Sigmoid colon (tissue), 7 donors: ENCODE measurements around the gene VWA2. TPM values are rescaled to one million over a fixed set of nuclear protein-coding genes. Genes with fewer than 3 reads are reported as not detected.
A peak's percentile ranks its signal among the peaks of the same experiment; 100 is the strongest.

Experiments used
- DNase-seq: peaks from one replicate; pipeline ENCODE4 v3.0.0-alpha.2; 2019
- H3K27ac ChIP-seq, 4 donors: fragments of 200-600 bp; sonication (generic); one replicate each; pipeline ENCODE4 v1.5.1; 2016 to 2019; ENCODE audit warnings: mild to moderate bottlenecking in 1 of 4
- H3K27me3 ChIP-seq, 3 donors: fragments of 200-600 bp; sonication (generic); one replicate each; pipeline ENCODE4 v1.5.1; 2019; ENCODE audit warnings: mild to moderate bottlenecking in 1 of 3
- H3K36me3 ChIP-seq, 4 donors: fragments of 200-600 bp; sonication (generic); one replicate each; pipeline ENCODE4 v1.5.1; 2016 to 2019
- H3K4me1 ChIP-seq, 4 donors: fragments of 200-600 bp; sonication (generic); one replicate each; pipeline ENCODE4 v1.5.1; 2017 to 2019
- H3K4me3 ChIP-seq, 4 donors: fragments of 200-600 bp; sonication (generic); one replicate each; pipeline ENCODE4 v1.5.1; 2017 to 2019; ENCODE audit warnings: mild to moderate bottlenecking in 2 of 4, moderate library complexity in 1 of 4
- H3K9me3 ChIP-seq, 4 donors: fragments of 200-600 bp in 3 of 4; sonication (generic) in 3 of 4; one replicate each; pipeline versions ENCODE4 v1.5.1 to v1.6.1; 2013 to 2019
- CTCF ChIP-seq, 4 experiments: fragments of 450-650 bp in 3 of 4; fragments of 200-600 bp in 1 of 4; IDR thresholded peaks; one replicate each; pipeline ENCODE4 v1.5.1; 2016 to 2019; ENCODE audit warnings: antibody characterized with exemption in 4 of 4, mild to moderate bottlenecking in 3 of 4, moderate library complexity in 2 of 4
- EP300 ChIP-seq, 4 donors: sonication (generic); formaldehyde crosslinking; IDR thresholded peaks; one replicate each; pipeline ENCODE4 v1.6.1; 2017; ENCODE audit warnings: antibody characterized with exemption in 4 of 4
- POLR2A ChIP-seq, 2 donors: fragments of 450-650 bp; IDR thresholded peaks; one replicate each; pipeline ENCODE4 v1.6.1; 2016; ENCODE audit warnings: antibody characterized with exemption in 2 of 2, mild to moderate bottlenecking in 2 of 2, moderate library complexity in 2 of 2
- POLR2AphosphoS5 ChIP-seq, 4 donors: sonication (generic); formaldehyde crosslinking; IDR thresholded peaks; one replicate each; pipeline ENCODE4 v1.6.1; 2017; ENCODE audit warnings: antibody characterized with exemption in 4 of 4
- WGBS, 2 donors: extraction: QIAGEN DNeasy Blood & Tissue Kit; methylation state at CpG; one replicate each; pipeline ENCODE4 v1.1.7; 2013; 5-methylcytosine and 5-hydroxymethylcytosine counted together
- intact Hi-C: fragments of 100-400 bp; cut with DNase I; formaldehyde crosslinking; loops from one replicate; pipeline ENCODE4 v1.15.1; 2023
- polyA plus RNA-seq, 3 donors: library from polyadenylated mRNA; stranded (reverse); fragments of 200-250 nt; gene quantifications; one replicate each; pipeline ENCODE4 v1.2.3, GENCODE V29; 2013
- total RNA-seq, 4 donors: library from RNA; depleted of rRNA; stranded (reverse); fragments of >200 nt; gene quantifications; one replicate each; pipeline ENCODE4 v1.1.0, GENCODE V29; 2016
- donor health status: healthy with polysubstance abuse.
- donor health status: Bipolar disorder and iron deficiency.
- donor health status: healthy.

Gene VWA2
- total and polyA plus RNA-seq, 7 donors = 0.23 to 1.3 (median 0.46) TPM; not detected in 3

GRCh38 chr10:114335614-114336013 lies 96.6 kb downstream of the VWA2 start:
- WGBS, 2 donors = 50 to 79% methylated on average over 3 of the region's 3 CpGs
- TF ChIP-seq EP300 (IDR thresholded peaks at IDR 0.05) = no peak
- no peak for TF ChIP-seq POLR2A (IDR thresholded peaks at IDR 0.05)
- TF ChIP-seq POLR2AphosphoS5 (IDR thresholded peaks at IDR 0.05) = no peak
- TF ChIP-seq CTCF (IDR thresholded peaks at IDR 0.05) = no peak
- H3K9me3 ChIP-seq = no peaks in the 10 kb centered on the region

GRCh38 chr10:114336823-114337509 lies 97.9 kb downstream of the VWA2 start:
- Histone ChIP-seq H3K9me3 (no peaks in the 10 kb centered on the region), H3K36me3 (no peaks in the 10 kb centered on the region), H3K4me3 (no peak overlapping the region), H3K27me3 (no peaks in the 10 kb centered on the region), H3K4me1 (peaks cover 0 to 27% (median 15%) of the 10 kb centered on the region in 4 donors), H3K27ac (no peak overlapping the region)
- DNase-seq = peak; percentile 39
- TF ChIP-seq EP300 (IDR thresholded peaks at IDR 0.05) (no peak), CTCF (IDR thresholded peaks at IDR 0.05) (no peak), POLR2A (IDR thresholded peaks at IDR 0.05) (no peak), POLR2AphosphoS5 (IDR thresholded peaks at IDR 0.05) (no peak)
- 66 to 83% methylated on average over 10 of the region's 10 CpGs for WGBS, 2 donors
- intact Hi-C loops = no loop called here

More at GRCh38 chr10:114335614-114336013, 96.6 kb downstream of the VWA2 start:
- H3K36me3 ChIP-seq = no peaks in the 10 kb centered on the region
- no peak for DNase-seq
- H3K27me3 ChIP-seq = no peaks in the 10 kb centered on the region
- intact Hi-C loops = no loop called here
- peaks cover 0 to 30% (median 16%) of the 10 kb centered on the region in 4 donors for H3K4me1 ChIP-seq
- H3K4me3 ChIP-seq = no peak overlapping the region
- no peak overlapping the region for H3K27ac ChIP-seq

- Histone ChIP-seq H3K27ac (no peak overlapping the region), H3K4me3 (no peak overlapping the region), H3K4me1 (peaks cover 0 to 19% (median 11%) of the 10 kb centered on the region in 4 donors), H3K36me3 (no peaks in the 10 kb centered on the region), H3K27me3 (no peaks in the 10 kb centered on the region), H3K9me3 (no peaks in the 10 kb centered on the region)
- intact Hi-C loops = no loop called here
- 85 to 92% methylated on average over 19 of the region's 19 CpGs for WGBS, 2 donors
- DNase-seq = peak; percentile 56
- TF ChIP-seq POLR2AphosphoS5 (IDR thresholded peaks at IDR 0.05) (no peak), EP300 (IDR thresholded peaks at IDR 0.05) (no peak), CTCF (IDR thresholded peaks at IDR 0.05) (no peak), POLR2A (IDR thresholded peaks at IDR 0.05) (no peak)
Observed at GRCh38 chr10:114337510-114338462, 98.7 kb downstream of the VWA2 start.

GRCh38 chr10:114340816-114341215 lies 101.8 kb downstream of the VWA2 start:
- H3K36me3 ChIP-seq = no peaks in the 10 kb centered on the region
- H3K27me3 ChIP-seq = no peaks in the 10 kb centered on the region
- peak; percentile 34 for DNase-seq
- H3K4me1 ChIP-seq = peaks cover 0 to 17% (median 7%) of the 10 kb centered on the region in 4 donors
- H3K4me3 ChIP-seq = no peak overlapping the region
- TF ChIP-seq CTCF (IDR thresholded peaks at IDR 0.05) = no peak
- TF ChIP-seq EP300 (IDR thresholded peaks at IDR 0.05) = no peak
- no peak for TF ChIP-seq POLR2A (IDR thresholded peaks at IDR 0.05)
- TF ChIP-seq POLR2AphosphoS5 (IDR thresholded peaks at IDR 0.05) = no peak
- H3K27ac ChIP-seq = no peak overlapping the region
- WGBS, 2 donors = 92 to 96% methylated on average over 8 of the region's 8 CpGs
- intact Hi-C loops = no loop called here
- no peaks in the 10 kb centered on the region for H3K9me3 ChIP-seq

Other genes with a start within 250 kb of the VWA2 start
- gene ADRB1, start 195.4 kb upstream of the VWA2 start, total RNA-seq = 10 to 100 TPM in 1 of 4 donors, 1 to 10 TPM in 3; 1.4 to 34.5 (median 3.2) TPM
- gene ADRB1, start 195.4 kb upstream of the VWA2 start, polyA plus RNA-seq = under 1 TPM; 0.23 to 0.60 (median 0.55) TPM
- 10 to 100 TPM; 17.6 to 27.1 (median 23.9) TPM for gene CCDC186, start 65.1 kb upstream of the VWA2 start, total RNA-seq
- 10 to 100 TPM in 1 of 3 donors, 1 to 10 TPM in 2; 9.6 to 16.0 (median 9.9) TPM for gene CCDC186, start 65.1 kb upstream of the VWA2 start, polyA plus RNA-seq
- under 1 TPM in 3 of 4 donors, not detected in 1; under 0.01 to 0.28 (median 0.16) TPM for gene TDRD1, start 59.9 kb upstream of the VWA2 start, total RNA-seq
- gene TDRD1, start 59.9 kb upstream of the VWA2 start, polyA plus RNA-seq = under 1 TPM in 1 of 3 donors, not detected in 2; 0.17 TPM
- 10 to 100 TPM in 3 of 4 donors, 1 to 10 TPM in 1; 7.6 to 26.0 (median 19.1) TPM for gene AFAP1L2, start 165.2 kb downstream of the VWA2 start, total RNA-seq
- gene AFAP1L2, start 165.2 kb downstream of the VWA2 start, polyA plus RNA-seq = 1 to 10 TPM; 2.5 to 7.9 (median 4.8) TPM